HEK293 (cell line): ENCODE results near the gene GTF2H4.
A peak's percentile ranks its signal among the peaks of the same experiment; 100 is the strongest.

Experiments
- CTCF ChIA-PET: fragments of 350-600 bp; formaldehyde crosslinking; extraction: SDS; loops from one replicate; lab custom pipeline; 2021; ENCODE audit warnings: antibody characterized with exemption; lab: Yijun Ruan, JAX
- POLR2A ChIA-PET: fragments of 300-600 bp; formaldehyde crosslinking; extraction: SDS; loops from one replicate; lab custom pipeline; 2020; ENCODE audit warnings: antibody characterized with exemption, inconsistent platforms; lab: Yijun Ruan, JAX
- H3K27ac ChIP-seq: fragments of 200-500 bp; sonication (Bioruptor generic); 2 replicates; pipeline ENCODE4 v1.5.1; 2014; ENCODE audit warnings: low read depth, low read length, control low read depth, inconsistent platforms; ENCODE audit errors: extremely low read depth
- H3K36me3 ChIP-seq, 2 experiments: fragments of 200-500 bp in 1 of 2; sonication (Bioruptor generic) in 1 of 2; 1 replicate in 1 of 2; 2 replicates in 1 of 2; pipeline ENCODE4 v1.5.1; 2014 to 2017; ENCODE audit warnings: inconsistent platforms in 2 of 2, low read length in 2 of 2; ENCODE audit not compliant: control insufficient read depth in 2 of 2, insufficient read depth in 1 of 2
- H3K4me1 ChIP-seq: fragments of 200-500 bp; sonication (Bioruptor generic); 2 replicates; pipeline ENCODE4 v1.5.1; 2014; ENCODE audit warnings: mild to moderate bottlenecking, low read length, inconsistent platforms; ENCODE audit not compliant: control insufficient read depth, insufficient read depth
- H3K4me3 ChIP-seq: 2 replicates; pipeline ENCODE4 v1.5.1; 2011; ENCODE audit warnings: low read depth, mild to moderate bottlenecking, control low read depth, low read length, moderate library complexity
- H3K9me3 ChIP-seq: fragments of 200-500 bp; sonication (Bioruptor generic); 2 replicates; pipeline ENCODE4 v1.5.1; 2014; ENCODE audit warnings: low read depth, low read length, inconsistent platforms; ENCODE audit not compliant: control insufficient read depth, insufficient read depth
- IKZF3 ChIP-seq: fragments of 450-650 bp; IDR thresholded peaks from 2 replicates; pipeline ENCODE4 v1.5.0; 2018; ENCODE audit warnings: missing biosample characterization, mild to moderate bottlenecking, missing genetic modification characterization, moderate library complexity
- KLF9 ChIP-seq: fragments of 450-650 bp; formaldehyde crosslinking; IDR thresholded peaks from 2 replicates; pipeline ENCODE4 v1.5.1; 2016; ENCODE audit warnings: missing biosample characterization, missing genetic modification characterization, low read depth
- MYNN ChIP-seq: fragments of 450-650 bp; formaldehyde crosslinking; IDR thresholded peaks from 2 replicates; pipeline ENCODE4 v1.5.1; 2016; ENCODE audit warnings: missing biosample characterization, missing genetic modification characterization, borderline replicate concordance
- MZF1 ChIP-seq: fragments of 450-650 bp; formaldehyde crosslinking; IDR thresholded peaks from 2 replicates; pipeline ENCODE4 v1.5.1; 2017; ENCODE audit warnings: missing biosample characterization, missing genetic modification characterization, borderline replicate concordance
- PRDM1 ChIP-seq: fragments of 450-650 bp; formaldehyde crosslinking; IDR thresholded peaks from 2 replicates; pipeline ENCODE4; 2016; ENCODE audit warnings: missing biosample characterization, missing genetic modification characterization
- SCRT2 ChIP-seq: fragments of 450-650 bp; formaldehyde crosslinking; IDR thresholded peaks from 2 replicates; pipeline ENCODE4 v1.5.1; 2016; ENCODE audit warnings: missing biosample characterization, missing genetic modification characterization
- SP3 ChIP-seq: fragments of 450-650 bp; formaldehyde crosslinking; IDR thresholded peaks from 2 replicates; pipeline ENCODE4 v1.5.1; 2016; ENCODE audit warnings: missing biosample characterization, missing genetic modification characterization
- TCF7L2 ChIP-seq: IDR thresholded peaks from 2 replicates; pipeline ENCODE4 v1.6.1; 2011; ENCODE audit warnings: low read depth, mild to moderate bottlenecking, inconsistent platforms, low read length, moderate library complexity, borderline replicate concordance
- ZBTB17 ChIP-seq: fragments of 450-650 bp; formaldehyde crosslinking; IDR thresholded peaks from 2 replicates; pipeline ENCODE4 v1.5.1; 2016; ENCODE audit warnings: missing biosample characterization, missing genetic modification characterization
- ZBTB20 ChIP-seq: fragments of 450-650 bp; formaldehyde crosslinking; IDR thresholded peaks from 2 replicates; pipeline ENCODE4 v1.5.1; 2016; ENCODE audit warnings: missing biosample characterization, missing genetic modification characterization
- ZNF19 ChIP-seq: fragments of 450-650 bp; formaldehyde crosslinking; IDR thresholded peaks from 2 replicates; pipeline ENCODE4; 2016; ENCODE audit warnings: missing biosample characterization, missing genetic modification characterization, low read depth
- ZNF2 ChIP-seq: fragments of 450-650 bp; formaldehyde crosslinking; IDR thresholded peaks from 2 replicates; pipeline ENCODE4 v1.5.1; 2016; ENCODE audit warnings: missing biosample characterization, missing genetic modification characterization
- ZNF266 ChIP-seq: fragments of 450-650 bp; formaldehyde crosslinking; IDR thresholded peaks from 2 replicates; pipeline ENCODE4 v1.5.1; 2016; ENCODE audit warnings: missing biosample characterization, missing genetic modification characterization, low read depth
- ZNF335 ChIP-seq: fragments of 450-650 bp; formaldehyde crosslinking; conservative IDR thresholded peaks from 2 replicates; pipeline ENCODE4 v1.5.1; 2016; ENCODE audit warnings: missing biosample characterization, missing genetic modification characterization
- ZNF341 ChIP-seq: fragments of 450-650 bp; formaldehyde crosslinking; IDR thresholded peaks from 2 replicates; pipeline ENCODE4; 2016; ENCODE audit warnings: low read depth, missing biosample characterization, missing genetic modification characterization
- ZNF426 ChIP-seq: fragments of 450-650 bp; formaldehyde crosslinking; IDR thresholded peaks from 2 replicates; pipeline ENCODE4 v1.5.1; 2017; ENCODE audit warnings: missing biosample characterization, missing genetic modification characterization, mild to moderate bottlenecking, inconsistent platforms, moderate library complexity
- ZNF544 ChIP-seq: fragments of 450-650 bp; formaldehyde crosslinking; IDR thresholded peaks from 2 replicates; pipeline ENCODE4 v1.5.0; 2017; ENCODE audit warnings: missing biosample characterization, missing genetic modification characterization
- ZNF654 ChIP-seq: fragments of 450-650 bp; formaldehyde crosslinking; IDR thresholded peaks from 2 replicates; pipeline ENCODE4 v1.5.1; 2016; ENCODE audit warnings: low read depth, missing biosample characterization, missing genetic modification characterization
- ZNF660 ChIP-seq: fragments of 450-650 bp; IDR thresholded peaks from 2 replicates; pipeline ENCODE4 v1.5.1; 2018; ENCODE audit warnings: missing biosample characterization, mild to moderate bottlenecking, missing genetic modification characterization
- ZSCAN16 ChIP-seq: fragments of 450-650 bp; formaldehyde crosslinking; IDR thresholded peaks from 2 replicates; pipeline ENCODE4 v1.5.1; 2016; ENCODE audit warnings: missing biosample characterization, missing genetic modification characterization
- TF ChIP-seq, protein P1 (sequence below): fragments of 450-650 bp; IDR thresholded peaks from 2 replicates; pipeline ENCODE4 v1.5.1; 2018; ENCODE audit warnings: missing biosample characterization, mild to moderate bottlenecking, missing genetic modification characterization
- TF ChIP-seq, protein P2 (sequence below): fragments of 450-650 bp; formaldehyde crosslinking; IDR thresholded peaks from 2 replicates; pipeline ENCODE4 v1.5.1; 2017; ENCODE audit warnings: missing biosample characterization, missing genetic modification characterization
- TF ChIP-seq, protein P3 (sequence below): fragments of 450-650 bp; formaldehyde crosslinking; IDR thresholded peaks from 2 replicates; pipeline ENCODE4 v1.5.1; 2016; ENCODE audit warnings: missing biosample characterization, missing genetic modification characterization

GTF2H4 gene

DNA sequence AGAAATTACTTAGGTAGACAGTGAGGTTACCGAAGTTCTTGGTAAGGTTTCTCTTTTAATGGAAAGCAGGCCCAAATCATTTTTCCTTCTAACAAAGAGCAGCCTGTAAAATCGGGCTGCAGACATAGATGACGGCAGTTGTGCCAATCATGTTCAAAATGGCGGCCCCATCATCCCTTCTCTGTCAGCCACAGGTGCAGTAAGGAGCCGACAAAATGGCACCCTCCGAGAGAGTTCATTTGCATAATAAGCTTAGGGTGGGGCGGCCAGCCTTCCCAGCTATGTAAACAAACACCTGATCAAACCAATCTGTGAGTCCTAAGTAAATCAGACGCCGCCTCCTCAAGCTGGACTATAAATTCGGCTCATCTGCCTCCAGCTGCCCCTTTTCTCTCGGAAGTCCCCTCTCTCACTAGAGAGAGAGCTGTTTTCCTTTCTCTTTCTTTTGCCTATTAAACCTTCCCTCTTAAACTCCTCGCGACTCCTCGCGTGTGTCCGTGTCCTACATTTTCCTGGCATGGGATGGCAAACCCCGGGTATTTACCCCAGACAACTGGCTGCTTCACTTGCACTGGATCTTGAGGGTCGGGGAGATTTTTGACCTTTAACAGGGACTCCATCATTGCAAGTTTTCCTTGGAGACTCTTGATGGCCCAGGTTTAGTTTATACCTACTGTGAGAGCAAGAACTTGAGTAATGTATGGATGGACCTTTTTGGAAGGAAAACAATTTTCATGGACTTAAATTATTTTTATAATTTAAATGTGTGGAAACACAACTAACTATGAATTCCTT is 32.6 kb upstream of the GTF2H4 start:
- Histone ChIP-seq H3K27ac (no peak overlapping the region), H3K4me3 (no peak overlapping the region), H3K36me3 (no peaks in the 10 kb centered on the region), H3K9me3 (no peaks in the 10 kb centered on the region), H3K4me1 (no peaks in the 10 kb centered on the region; the same call in 1 of the 2 replicates)
- CTCF ChIA-PET, result interaction anchor here (0.7 to 14.8 kb wide), 3 partner anchors 46 to 144 kb away, joined by 3 to 332 read pairs (median 21); no protein-coding TSS in a partner anchor
- POLR2A ChIA-PET, result no interaction called here
- TF ChIP-seq ZSCAN16, result no peak
- TF ChIP-seq TCF7L2, result no peak
- no peak for TF ChIP-seq KLF9 (tag by site-specific recombination)
- no peak for TF ChIP-seq ZNF426
- TF ChIP-seq ZNF266 (tag by site-specific recombination), result no peak
- TF ChIP-seq SP3 (tag by site-specific recombination), result no peak
- TF ChIP-seq ZNF2, result no peak
- no peak for TF ChIP-seq ZBTB20

DNA sequence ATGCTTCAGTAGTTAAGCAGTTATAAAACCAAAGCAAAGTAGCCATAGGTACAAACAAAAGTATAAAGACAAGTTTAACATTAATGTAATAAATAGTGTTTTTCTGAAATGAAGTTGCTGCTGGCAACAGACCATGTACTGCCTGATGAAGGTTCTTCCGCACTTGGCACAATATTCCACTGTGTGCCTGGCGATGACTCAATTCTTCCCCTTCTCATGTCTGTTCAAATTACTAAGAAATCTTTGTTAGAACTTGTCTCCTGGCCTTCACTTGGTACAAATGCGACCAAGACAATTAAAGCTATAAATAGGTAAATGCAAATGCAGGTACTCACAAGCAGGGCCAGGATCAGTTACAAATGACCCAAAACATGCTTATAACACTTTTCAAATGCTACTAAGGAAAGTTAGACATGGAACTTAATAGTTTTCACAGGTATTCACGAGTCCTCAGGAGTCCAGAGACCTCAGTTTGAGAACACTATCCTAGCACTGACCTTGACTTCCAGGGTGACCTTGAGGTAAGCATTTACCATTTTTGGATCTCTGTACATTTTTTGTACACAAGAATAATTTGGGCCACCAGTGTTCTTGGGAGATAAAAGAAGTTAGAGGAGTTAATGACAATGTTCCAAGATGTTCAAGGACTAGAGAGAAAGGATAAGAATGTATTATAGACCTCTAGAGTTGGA is 31.8 kb upstream of the GTF2H4 start:
- POLR2A ChIA-PET, result no interaction called here
- no peaks in the 10 kb centered on the region; the same call in 1 of the 2 replicates for H3K4me1 ChIP-seq
- CTCF ChIA-PET, result interaction anchor here (1.1 to 14.8 kb wide), 10 partner anchors 8 to 210 kb away, joined by 3 to 332 read pairs (median 10); partner anchors contain the start of gene GTF2H4
- H3K36me3 ChIP-seq, result no peaks in the 10 kb centered on the region
- H3K9me3 ChIP-seq, result no peaks in the 10 kb centered on the region
- H3K4me3 ChIP-seq, result no peak overlapping the region
- TF ChIP-seq, protein P1, sequence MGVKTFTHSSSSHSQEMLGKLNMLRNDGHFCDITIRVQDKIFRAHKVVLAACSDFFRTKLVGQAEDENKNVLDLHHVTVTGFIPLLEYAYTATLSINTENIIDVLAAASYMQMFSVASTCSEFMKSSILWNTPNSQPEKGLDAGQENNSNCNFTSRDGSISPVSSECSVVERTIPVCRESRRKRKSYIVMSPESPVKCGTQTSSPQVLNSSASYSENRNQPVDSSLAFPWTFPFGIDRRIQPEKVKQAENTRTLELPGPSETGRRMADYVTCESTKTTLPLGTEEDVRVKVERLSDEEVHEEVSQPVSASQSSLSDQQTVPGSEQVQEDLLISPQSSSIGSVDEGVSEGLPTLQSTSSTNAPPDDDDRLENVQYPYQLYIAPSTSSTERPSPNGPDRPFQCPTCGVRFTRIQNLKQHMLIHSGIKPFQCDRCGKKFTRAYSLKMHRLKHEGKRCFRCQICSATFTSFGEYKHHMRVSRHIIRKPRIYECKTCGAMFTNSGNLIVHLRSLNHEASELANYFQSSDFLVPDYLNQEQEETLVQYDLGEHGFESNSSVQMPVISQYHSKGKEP (tag by site-specific recombination), result peak; percentile 52; the same call in 1 of the 2 replicates
- TF ChIP-seq ZNF660 (tag by site-specific recombination) (0 out of 2 replicates have a peak, but pooled peaks have one; percentile 33), KLF9 (tag by site-specific recombination) (no peak)
- H3K27ac ChIP-seq, result no peak overlapping the region

DNA sequence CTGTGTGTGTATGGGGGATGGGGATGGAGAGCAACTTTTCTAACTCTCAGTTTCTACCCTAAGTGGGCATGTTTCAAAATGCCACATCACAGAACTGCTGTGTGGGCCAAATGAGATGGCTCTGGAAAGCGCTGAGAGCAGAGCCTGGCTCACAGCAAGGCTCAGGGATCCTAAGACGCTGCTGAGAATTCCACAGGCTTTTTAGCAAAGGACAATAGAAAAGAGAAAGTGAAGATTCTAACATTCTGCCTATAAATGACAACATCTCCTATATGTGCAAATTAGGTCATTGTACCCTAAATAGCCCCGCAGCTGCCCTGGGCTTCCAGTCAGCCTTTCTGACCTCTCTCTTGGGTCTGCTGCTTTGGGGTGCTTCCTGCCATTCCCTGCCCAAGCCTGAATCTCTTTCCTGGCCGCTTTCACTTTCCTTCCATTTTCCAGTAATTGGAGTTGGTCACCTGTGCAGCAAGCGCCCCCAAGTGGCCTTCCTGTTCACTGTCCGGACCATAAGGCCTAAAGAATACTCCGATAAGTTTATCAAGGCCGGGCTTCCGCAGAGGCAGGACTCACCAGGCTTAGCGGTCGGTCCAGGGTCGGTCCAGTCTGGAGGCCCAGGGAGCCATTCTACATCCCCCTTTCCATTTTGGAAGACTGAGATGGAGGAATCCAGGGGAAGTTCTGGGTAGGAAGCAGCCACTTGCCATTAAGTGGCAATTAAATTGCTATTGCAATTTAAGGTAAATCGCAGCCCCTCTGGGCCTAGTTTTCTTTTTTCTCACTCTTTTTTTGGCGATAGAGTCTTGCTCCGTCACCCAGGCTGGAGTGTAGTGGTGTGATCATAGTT is 30.4 kb upstream of the GTF2H4 start:
- H3K9me3 ChIP-seq, result no peaks in the 10 kb centered on the region
- POLR2A ChIA-PET, result no interaction called here
- no peaks in the 10 kb centered on the region; the same call in 1 of the 2 replicates for H3K4me1 ChIP-seq
- H3K27ac ChIP-seq, result no peak overlapping the region; the same call in 1 of the 2 replicates
- H3K4me3 ChIP-seq, result peak overlapping the region; percentile 20
- no peaks in the 10 kb centered on the region for H3K36me3 ChIP-seq
- CTCF ChIA-PET, result interaction anchor here (0.5 to 14.8 kb wide), 46 partner anchors 8 to 425 kb away, joined by 3 to 332 read pairs (median 4); partner anchors contain the start of genes GTF2H4 and VARS2
- 0 out of 2 replicates have a peak, but pooled peaks have one; percentile 16 for TF ChIP-seq SP3 (tag by site-specific recombination)
- 0 out of 2 replicates have a peak, but pooled peaks have one; percentile 18 for TF ChIP-seq ZNF335 (tag by site-specific recombination)
- no peak for TF ChIP-seq ZNF19 (tag by site-specific recombination)
- 0 out of 2 replicates have a peak, but pooled peaks have one; percentile 18 for TF ChIP-seq ZNF341 (tag by site-specific recombination)
- TF ChIP-seq PRDM1 (tag by site-specific recombination), result peak; percentile 95
- TF ChIP-seq ZNF654, result peak; percentile 98
- TF ChIP-seq IKZF3 (tag by site-specific recombination), result peak; percentile 98
- TF ChIP-seq, protein P2, sequence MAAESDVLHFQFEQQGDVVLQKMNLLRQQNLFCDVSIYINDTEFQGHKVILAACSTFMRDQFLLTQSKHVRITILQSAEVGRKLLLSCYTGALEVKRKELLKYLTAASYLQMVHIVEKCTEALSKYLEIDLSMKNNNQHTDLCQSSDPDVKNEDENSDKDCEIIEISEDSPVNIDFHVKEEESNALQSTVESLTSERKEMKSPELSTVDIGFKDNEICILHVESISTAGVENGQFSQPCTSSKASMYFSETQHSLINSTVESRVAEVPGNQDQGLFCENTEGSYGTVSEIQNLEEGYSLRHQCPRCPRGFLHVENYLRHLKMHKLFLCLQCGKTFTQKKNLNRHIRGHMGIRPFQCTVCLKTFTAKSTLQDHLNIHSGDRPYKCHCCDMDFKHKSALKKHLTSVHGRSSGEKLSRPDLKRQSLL, result peak; percentile 61
- no peak for TF ChIP-seq ZNF544
- TF ChIP-seq ZBTB17 (tag by site-specific recombination), result peak; percentile 80
- peak; percentile 60; the same call in 1 of the 2 replicates for TF ChIP-seq MZF1 (tag by site-specific recombination)
- TF ChIP-seq SCRT2 (tag by site-specific recombination), result 0 out of 2 replicates have a peak, but pooled peaks have one; percentile 15
- TF ChIP-seq ZNF660 (tag by site-specific recombination), result peak; percentile 80
- TF ChIP-seq ZNF2, result peak; percentile 94
- TF ChIP-seq, protein P3, sequence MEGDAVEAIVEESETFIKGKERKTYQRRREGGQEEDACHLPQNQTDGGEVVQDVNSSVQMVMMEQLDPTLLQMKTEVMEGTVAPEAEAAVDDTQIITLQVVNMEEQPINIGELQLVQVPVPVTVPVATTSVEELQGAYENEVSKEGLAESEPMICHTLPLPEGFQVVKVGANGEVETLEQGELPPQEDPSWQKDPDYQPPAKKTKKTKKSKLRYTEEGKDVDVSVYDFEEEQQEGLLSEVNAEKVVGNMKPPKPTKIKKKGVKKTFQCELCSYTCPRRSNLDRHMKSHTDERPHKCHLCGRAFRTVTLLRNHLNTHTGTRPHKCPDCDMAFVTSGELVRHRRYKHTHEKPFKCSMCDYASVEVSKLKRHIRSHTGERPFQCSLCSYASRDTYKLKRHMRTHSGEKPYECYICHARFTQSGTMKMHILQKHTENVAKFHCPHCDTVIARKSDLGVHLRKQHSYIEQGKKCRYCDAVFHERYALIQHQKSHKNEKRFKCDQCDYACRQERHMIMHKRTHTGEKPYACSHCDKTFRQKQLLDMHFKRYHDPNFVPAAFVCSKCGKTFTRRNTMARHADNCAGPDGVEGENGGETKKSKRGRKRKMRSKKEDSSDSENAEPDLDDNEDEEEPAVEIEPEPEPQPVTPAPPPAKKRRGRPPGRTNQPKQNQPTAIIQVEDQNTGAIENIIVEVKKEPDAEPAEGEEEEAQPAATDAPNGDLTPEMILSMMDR (tag by site-specific recombination), result peak; percentile 89
- no peak for TF ChIP-seq MYNN (tag by site-specific recombination)
